Ovary (tissue), 9 donors: ENCODE data around the gene ABI1. TPM values are rescaled to one million over a fixed set of nuclear protein-coding genes. Genes with fewer than 3 reads are reported as not detected.
A peak's percentile ranks its signal among the peaks of the same experiment; 100 is the strongest.

Experiments
- DNase-seq, 5 donors: peaks; one replicate each; pipeline ENCODE4 v3.0.0-alpha.2; 2019 to 2020
- H3K27ac ChIP-seq, 2 donors: fragments of 200-600 bp; one replicate each; pipeline versions ENCODE4 v1.5.1 to v1.8.0; 2019 to 2022
- H3K27me3 ChIP-seq: fragments of 200-600 bp; one replicate; pipeline ENCODE4 v1.8.0; 2022
- H3K36me3 ChIP-seq: fragments of 200-600 bp; sonication (generic); one replicate; pipeline ENCODE4 v1.5.1; 2019
- H3K4me1 ChIP-seq: one replicate; pipeline ENCODE4 v1.8.1; 2013; ENCODE audit warnings: mild to moderate bottlenecking, moderate library complexity; ENCODE audit not compliant: insufficient read depth
- H3K4me3 ChIP-seq: fragments of 200-600 bp; sonication (generic); one replicate; pipeline ENCODE4 v1.5.1; 2017
- H3K9me3 ChIP-seq, 2 donors: fragments of 200-600 bp in 1 of 2; sonication (generic) in 1 of 2; one replicate each; pipeline versions ENCODE4 v1.5.1 to v1.8.1; 2013 to 2019; ENCODE audit warnings: mild to moderate bottlenecking in 1 of 2, moderate library complexity in 1 of 2
- CTCF ChIP-seq, 3 donors: fragments of 450-650 bp in 2 of 3; fragments of 200-600 bp in 1 of 3; IDR thresholded peaks; one replicate each; pipeline versions ENCODE4 v1.5.1 to v1.8.0; 2016 to 2022; ENCODE audit warnings: antibody characterized with exemption in 3 of 3, mild to moderate bottlenecking in 1 of 3
- EP300 ChIP-seq: sonication (generic); formaldehyde crosslinking; IDR thresholded peaks from one replicate; pipeline ENCODE4 v1.6.1; 2017; ENCODE audit warnings: antibody characterized with exemption
- POLR2A ChIP-seq: fragments of 450-650 bp; IDR thresholded peaks from one replicate; pipeline ENCODE4 v1.6.1; 2017; ENCODE audit warnings: antibody characterized with exemption, mild to moderate bottlenecking, moderate library complexity
- WGBS, 3 donors: extraction: QIAGEN DNeasy Blood & Tissue Kit in 1 of 3; methylation state at CpG; one replicate each; pipeline versions ENCODE4 v1.1.5 to v1.1.7; 2013 to 2017; 5-methylcytosine and 5-hydroxymethylcytosine counted together
- intact Hi-C, 4 donors: fragments of 100-400 bp; cut with DNase I; formaldehyde crosslinking; loops; one replicate each; pipeline versions ENCODE4 v1.11.0 to v1.15.1; 2022 to 2023
- polyA plus RNA-seq, 2 donors: library from polyadenylated mRNA; stranded (reverse); fragments of 200-250 nt in 1 of 2; fragments of 350-450 nt in 1 of 2; fragmentation: Illumina TruSeq in 1 of 2; extraction: RNeasy Lipid Tissue Mini Kit (QIAGEN cat#74804) in 1 of 2; gene quantifications; one replicate each; pipeline ENCODE4 v1.2.3, GENCODE V29; 2013 to 2014
- total RNA-seq, 7 donors: library from RNA; depleted of rRNA in 2 of 7; stranded (reverse); fragments of >200 nt in 2 of 7; fragmentation: NEBNext Ultra II Directional in 3 of 7; extraction: Animal tissue kit (Norgen Biotek cat#: 25700) in 3 of 7; gene quantifications; one replicate each; pipeline versions ENCODE4 v1.1.0 to v1.2.4, GENCODE V29; 2016 to 2023
- donor health status: DM: no; HTN: no; CAD: no; lungs with moderate emphysema.
- donor health status: DM: no; HTN: no; CAD: no.
- donor health status: Bipolar disorder and iron deficiency.
- donor health status: DM: yes; HTN: yes; CAD: no.
- donor health status: DM: no; HTN: no; CAD: no.
- donor health status: DM: yes; HTN: yes; CAD: no.

Gene ABI1
- total and polyA plus RNA-seq, 9 donors: 29.8 to 51.7 (median 42.1) TPM

DNA sequence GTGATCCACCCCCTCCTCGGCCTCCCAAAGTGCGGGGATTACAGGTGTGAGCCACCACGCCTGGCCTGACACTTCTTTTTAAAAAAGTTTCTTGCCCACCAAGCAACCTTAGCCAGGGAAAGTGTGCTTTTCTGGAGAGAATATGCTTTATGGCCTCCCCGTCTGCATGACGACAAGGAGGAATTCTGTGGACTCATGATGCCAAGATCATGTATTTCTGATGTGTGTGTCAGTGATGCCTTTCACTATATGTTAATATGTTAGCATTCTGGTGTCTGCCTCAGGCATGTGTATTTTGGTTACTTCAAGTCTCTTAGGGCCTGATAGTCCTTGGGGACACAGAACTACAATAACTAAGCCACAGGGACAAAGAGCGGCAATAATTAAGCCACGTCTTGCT is 161.1 kb downstream of the ABI1 start:
- 96 to 100% (median 97%) methylated on average over 7 of the region's 7 CpGs for WGBS, 3 donors
- DNase-seq: no peak

GRCh38 chr10:26698909-26699308 is 161.8 kb downstream of the ABI1 start:
- Histone ChIP-seq H3K4me3 (no peak overlapping the region), H3K9me3 (no peaks in the 10 kb centered on the region), H3K36me3 (no peaks in the 10 kb centered on the region), H3K27ac (no peak overlapping the region), H3K4me1 (peaks cover 2% of the 10 kb centered on the region), H3K27me3 (no peaks in the 10 kb centered on the region)
- DNase-seq: no peak
- WGBS, 3 donors: 73 to 87% (median 76%) methylated on average over 2 of the region's 2 CpGs
- TF ChIP-seq EP300 (no peak), CTCF (IDR thresholded peaks at IDR 0.05) (no peak), POLR2A (no peak)
- intact Hi-C loops: no loop called here

More for the DNA sequence above, 161.1 kb downstream of the ABI1 start:
- intact Hi-C loops: no loop called here
- no peak for TF ChIP-seq CTCF (IDR thresholded peaks at IDR 0.05)
- no peak for TF ChIP-seq EP300
- TF ChIP-seq POLR2A: no peak
- no peaks in the 10 kb centered on the region for H3K27me3 ChIP-seq
- no peaks in the 10 kb centered on the region for H3K9me3 ChIP-seq
- no peak overlapping the region for H3K27ac ChIP-seq
- H3K36me3 ChIP-seq: no peaks in the 10 kb centered on the region
- H3K4me3 ChIP-seq: no peak overlapping the region
- H3K4me1 ChIP-seq: peaks cover 2% of the 10 kb centered on the region

- WGBS, 3 donors: 1 to 2% (median 2%) methylated on average over 41 to 42 of the region's 42 CpGs
- Histone ChIP-seq H3K27ac (peak overlapping the region in 1 of 2 donors; percentile 60), H3K27me3 (no peaks in the 10 kb centered on the region), H3K36me3 (no peaks in the 10 kb centered on the region), H3K4me1 (peaks cover 2% of the 10 kb centered on the region), H3K9me3 (no peaks in the 10 kb centered on the region), H3K4me3 (peak overlapping the region; percentile 95)
- no peak for TF ChIP-seq EP300
- no peak for TF ChIP-seq POLR2A
- TF ChIP-seq CTCF (IDR thresholded peaks at IDR 0.05): no peak
- intact Hi-C loops: no loop called here
- DNase-seq: no peak
These were observed 162.7 kb downstream of the ABI1 start for GRCh38 chr10:26697922-26698608.

DNA sequence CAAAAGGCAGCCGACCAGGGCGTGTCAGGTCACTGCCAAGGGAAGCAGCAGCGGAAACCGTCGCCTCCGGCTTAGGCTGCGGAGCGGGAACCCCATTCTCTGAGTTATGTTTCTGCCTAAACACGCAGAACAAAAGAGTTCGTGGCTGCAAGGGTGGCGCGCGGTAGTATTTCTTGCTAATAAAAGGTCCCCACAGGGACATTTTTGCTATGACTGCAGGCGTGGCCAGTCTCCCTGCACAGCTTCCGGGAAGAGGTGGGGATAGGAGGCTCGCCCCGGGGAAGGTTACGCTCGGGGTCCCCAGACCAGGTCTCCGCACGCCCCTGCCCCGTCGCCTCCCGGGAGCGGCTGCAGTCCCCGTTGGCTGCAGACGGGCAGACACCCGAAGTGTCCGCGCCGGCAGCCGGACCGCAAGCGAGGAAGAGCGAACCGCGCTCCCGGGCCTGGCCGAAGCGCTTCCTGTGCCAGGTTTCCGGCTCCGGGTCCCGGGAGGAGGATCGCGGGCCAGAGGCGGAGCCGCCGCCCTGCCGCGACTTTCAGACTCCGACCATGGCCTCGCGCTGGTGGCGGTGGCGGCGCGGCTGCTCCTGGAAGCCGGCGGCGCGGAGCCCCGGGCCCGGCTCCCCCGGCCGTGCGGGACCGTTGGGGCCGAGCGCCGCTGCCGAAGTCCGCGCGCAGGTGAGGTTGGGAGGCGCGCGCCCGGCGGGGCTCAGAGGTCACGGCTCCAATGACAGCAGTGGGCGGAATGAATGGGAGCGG is 163.4 kb downstream of the ABI1 start, which contains the start of gene PDSS1:
TSS of gene PDSS1 (plus strand) at position 539 of the 759 bp plus-strand sequence. CDS start at position 550, 11 bp downstream.
- H3K27me3 ChIP-seq: no peaks in the 10 kb centered on the region
- no peaks in the 10 kb centered on the region for H3K36me3 ChIP-seq
- H3K27ac ChIP-seq: peak within 1 kb of the TSS in 1 of 2 donors; percentile 60
- peak; percentile 48 to 76 (median 57) for DNase-seq
- intact Hi-C loops: no loop called here
- peaks cover 2% of the 10 kb centered on the region for H3K4me1 ChIP-seq
- no peaks in the 10 kb centered on the region for H3K9me3 ChIP-seq
- no peak for TF ChIP-seq CTCF (IDR thresholded peaks at IDR 0.05)
- no peak for TF ChIP-seq POLR2A
- no peak for TF ChIP-seq EP300
- H3K4me3 ChIP-seq: peak within 1 kb of the TSS; percentile 95
- 0 to 1% (median 0%) methylated on average over 31 to 82 of the region's 82 CpGs for WGBS, 3 donors
